Epithelial cell of prostate (primary cell): Measurements from ENCODE around the gene LAMTOR3.

Experiments
- DNase-seq: peaks from one replicate; pipeline ENCODE4 v3.0.0-alpha.2; 2011; ENCODE audit warnings: low read depth, low spot score
- H3K27ac ChIP-seq: fragments of 450-650 bp; 2 replicates; pipeline ENCODE4 v1.5.1; 2017; ENCODE audit warnings: mild to moderate bottlenecking

The LAMTOR3 gene, protein sequence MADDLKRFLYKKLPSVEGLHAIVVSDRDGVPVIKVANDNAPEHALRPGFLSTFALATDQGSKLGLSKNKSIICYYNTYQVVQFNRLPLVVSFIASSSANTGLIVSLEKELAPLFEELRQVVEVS

DNA sequence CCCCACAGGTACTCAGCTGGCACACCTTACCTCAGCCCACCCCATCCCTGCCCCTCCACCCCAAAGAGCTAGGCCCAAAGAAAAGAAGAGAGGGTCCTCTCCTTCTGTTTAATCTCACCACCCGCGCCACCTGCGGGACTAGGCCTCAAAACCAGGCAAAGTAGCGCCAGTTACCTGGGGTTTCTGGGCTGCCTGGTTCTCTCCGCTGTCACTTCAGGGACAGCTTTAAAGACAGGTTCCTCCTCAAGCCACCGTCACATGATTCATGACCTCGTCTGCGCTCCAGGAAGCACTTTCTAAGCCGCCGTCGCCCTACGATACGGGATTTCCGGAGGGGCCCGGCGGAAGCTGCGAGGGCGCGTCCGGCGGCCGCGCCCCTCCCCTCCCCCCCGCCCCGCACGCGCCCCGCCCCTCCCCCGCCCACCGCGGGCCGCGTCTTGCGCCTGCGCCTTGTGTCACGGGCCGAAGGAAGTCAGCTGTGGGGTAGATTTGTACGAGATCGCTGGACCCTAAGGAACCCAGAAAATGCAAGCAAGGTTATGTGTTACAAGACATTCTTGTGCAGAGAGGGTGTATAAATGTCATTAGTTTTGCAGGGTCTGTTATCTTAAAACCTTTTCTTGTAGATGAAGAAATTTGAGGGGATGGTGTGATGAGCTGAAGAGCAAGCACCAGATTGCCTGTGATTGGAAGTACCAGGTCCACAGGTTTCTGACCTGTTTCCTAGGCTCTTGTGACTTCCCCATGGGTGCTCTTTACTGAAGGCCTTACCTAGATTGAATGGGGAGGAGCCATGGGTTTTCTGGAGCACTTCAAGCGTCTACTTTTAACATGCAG lies at the start of gene LAMTOR3:
Gene LAMTOR3 (minus strand): TSS at position 267 of the 837 bp plus-strand sequence. CDS start 464 bp downstream, outside the sequence.
- H3K27ac ChIP-seq: peak within 1 kb of the TSS; percentile 76
- peak; percentile 70 for DNase-seq

DNA sequence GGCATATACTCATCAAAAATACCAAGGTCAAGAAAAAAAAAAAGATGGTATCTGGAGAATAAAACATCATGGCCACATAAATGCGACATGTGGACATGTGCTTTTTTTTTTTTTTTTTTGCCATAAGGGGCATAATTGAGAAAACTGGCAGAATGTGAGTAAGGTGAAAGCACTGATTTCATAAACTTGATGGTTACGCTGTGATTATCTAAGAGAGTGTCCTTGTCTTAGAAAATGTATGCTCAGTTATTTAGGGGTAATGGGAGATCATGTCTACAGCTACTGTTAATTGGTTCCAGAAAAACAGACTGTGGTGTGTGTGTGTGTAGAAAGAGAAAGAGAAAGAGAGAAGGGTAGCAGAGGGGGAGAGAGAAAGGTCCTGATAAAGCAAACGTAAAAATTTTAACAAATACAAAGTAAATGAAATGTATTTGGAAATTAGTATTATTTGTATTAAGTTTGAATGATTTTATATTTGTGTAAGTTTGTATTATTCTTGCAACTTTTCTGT lies 44.1 kb upstream of the LAMTOR3 start:
- H3K27ac ChIP-seq: no peak overlapping the region
- DNase-seq: no peak

DNA sequence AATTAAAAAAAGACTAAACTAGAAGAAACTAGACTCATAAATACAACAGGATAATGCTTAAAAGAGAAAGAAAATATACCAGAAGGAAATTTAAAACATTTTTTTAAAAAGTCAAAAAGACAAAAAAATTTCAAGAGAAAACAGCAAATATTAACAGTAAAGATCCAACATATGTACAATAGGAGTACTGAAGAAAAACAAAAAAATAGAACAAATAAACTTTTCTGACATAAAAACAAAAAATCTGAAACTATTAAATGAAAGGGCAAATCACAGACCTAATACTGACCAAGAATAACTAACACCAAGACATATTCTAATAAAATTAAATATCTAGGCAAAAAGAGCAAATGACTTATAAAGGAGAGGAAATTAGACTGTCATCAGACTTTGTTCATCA lies 40.7 kb upstream of the LAMTOR3 start:
- H3K27ac ChIP-seq: no peak overlapping the region
- no peak for DNase-seq

DNA sequence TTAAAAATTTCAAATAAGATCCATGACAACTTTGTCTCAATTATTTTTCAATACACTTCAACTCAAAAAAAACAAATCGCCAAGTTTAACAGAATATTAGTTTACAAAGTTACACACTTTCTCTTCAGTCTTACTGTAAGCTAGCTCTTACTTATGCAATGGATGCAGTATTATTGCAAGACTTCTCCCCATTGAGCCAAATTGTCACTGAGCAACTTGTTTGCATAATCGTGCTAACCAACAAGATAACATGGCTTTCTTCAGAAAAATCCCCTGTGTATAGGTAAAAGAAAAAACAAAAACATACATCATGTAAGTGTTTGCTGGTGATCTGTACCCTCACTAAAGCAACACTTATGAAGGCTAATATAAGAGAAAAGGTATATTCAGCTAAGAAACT lies 33.3 kb upstream of the LAMTOR3 start:
- DNase-seq: no peak
- no peak overlapping the region for H3K27ac ChIP-seq

DNA sequence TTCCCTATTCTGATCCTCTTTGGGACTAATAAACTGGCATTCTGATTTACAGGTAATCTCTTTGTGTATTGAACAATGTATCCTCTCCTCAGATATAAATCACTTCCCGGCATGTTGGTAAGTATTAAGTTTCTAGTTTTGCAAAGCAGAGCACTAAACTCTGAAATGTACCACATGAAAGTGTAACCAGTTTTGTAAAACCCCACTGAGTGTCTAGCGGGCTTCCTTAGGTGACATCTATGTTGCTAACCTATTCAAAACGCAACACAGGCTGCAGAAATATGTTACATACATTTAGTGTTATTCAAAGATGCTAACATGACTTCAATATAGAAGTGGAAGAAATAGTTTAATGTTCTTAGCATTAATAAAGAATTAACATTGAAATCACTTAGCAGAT lies 26.9 kb upstream of the LAMTOR3 start:
- no peak overlapping the region for H3K27ac ChIP-seq
- DNase-seq: no peak

DNA sequence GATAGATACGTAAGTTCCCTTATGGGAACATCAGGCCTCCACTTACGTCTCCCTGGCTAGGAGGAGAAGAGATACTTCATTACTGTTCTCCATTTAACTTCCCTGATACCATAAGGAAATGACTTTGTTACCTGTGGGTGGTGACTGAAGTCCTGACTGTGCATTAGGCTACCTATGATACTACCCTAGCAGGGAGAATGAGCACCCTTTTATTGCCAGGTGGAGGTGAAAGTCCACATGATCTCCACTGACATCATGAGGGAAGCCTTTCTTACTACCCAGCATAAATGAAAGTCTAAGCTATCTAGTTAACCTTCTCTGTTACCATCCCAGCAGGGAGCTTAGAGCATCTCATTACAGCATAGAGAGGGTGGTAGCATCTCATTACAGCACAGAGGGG lies 24.4 kb upstream of the LAMTOR3 start:
- no peak for DNase-seq
- H3K27ac ChIP-seq: no peak overlapping the region

DNA sequence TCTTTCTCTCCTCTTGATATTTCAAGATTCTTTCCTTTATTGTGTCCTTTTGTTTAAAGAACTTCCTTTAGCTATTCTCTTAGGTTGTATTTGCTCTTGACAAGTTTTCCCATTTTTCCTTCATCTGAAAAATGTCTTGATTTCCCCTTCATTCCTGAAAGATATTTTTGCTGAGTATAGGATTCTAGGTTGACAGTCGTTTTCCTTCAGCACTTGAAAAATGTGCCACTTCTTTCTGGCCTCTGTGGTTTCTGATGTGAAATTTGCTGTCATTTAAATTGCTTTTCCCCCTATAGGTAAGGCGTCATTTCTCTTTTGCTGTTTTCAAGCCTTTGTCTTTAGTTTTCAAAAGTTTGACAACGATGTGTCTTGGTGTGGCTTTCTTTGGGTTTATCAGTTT lies 23.3 kb upstream of the LAMTOR3 start:
- H3K27ac ChIP-seq: no peak overlapping the region
- no peak for DNase-seq

DNA sequence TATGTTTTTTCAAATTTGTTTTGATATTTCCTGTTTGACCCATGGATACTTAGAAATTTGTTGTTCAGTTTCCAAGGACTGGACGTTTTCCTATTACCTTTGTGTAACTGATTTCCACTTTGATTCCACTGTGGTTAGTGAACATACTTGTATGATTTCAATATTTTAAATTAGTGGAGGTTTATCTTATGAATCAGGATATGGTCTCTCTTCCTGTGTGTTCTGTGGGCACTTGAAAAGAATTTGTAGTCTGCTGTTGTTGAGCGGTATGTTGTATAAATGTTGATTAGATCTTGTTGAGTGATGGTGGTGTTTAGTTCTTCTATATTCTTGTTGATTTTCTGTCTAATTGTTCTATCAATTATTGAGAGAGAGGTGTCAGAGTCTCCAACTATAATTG lies 21.2 kb upstream of the LAMTOR3 start:
- no peak overlapping the region for H3K27ac ChIP-seq
- no peak for DNase-seq

DNA sequence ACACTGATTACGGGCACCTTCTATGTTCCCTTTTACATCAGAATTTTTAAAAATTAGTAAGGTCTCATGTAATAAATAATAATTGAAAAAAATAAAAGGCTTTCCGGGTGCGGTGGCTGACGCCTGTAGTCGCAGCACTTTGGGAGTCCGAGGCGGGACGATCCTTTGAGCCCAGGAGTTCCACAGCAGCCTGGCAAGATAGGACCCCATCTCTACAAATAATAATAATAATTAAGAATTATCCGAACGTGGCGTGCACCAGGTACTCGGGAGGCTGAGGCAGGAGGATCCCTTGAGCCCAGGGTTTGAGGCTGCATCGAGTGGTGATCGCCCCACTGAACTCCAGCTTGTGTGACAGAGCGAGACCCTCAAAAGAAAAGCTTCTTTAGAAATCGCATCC lies 771 bp upstream of the LAMTOR3 start:
- peak overlapping the region; percentile 76 for H3K27ac ChIP-seq
- no peak for DNase-seq

DNA sequence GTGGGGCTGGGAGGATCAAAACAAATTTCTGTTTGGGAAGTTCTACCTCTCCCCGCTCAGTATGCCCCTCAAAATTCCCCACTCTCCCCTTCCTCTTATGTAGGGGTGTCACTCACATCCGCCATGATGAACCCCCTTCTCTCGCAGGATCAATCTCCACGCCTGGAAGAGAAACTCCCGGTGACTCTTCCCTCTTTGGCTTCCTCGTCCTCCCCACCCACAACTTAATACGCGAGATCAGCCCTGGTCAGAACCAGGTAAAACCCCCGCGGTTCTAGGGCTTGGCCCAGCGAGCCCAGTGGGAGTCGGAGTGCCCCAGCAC lies 427 bp downstream of the LAMTOR3 start:
- peak overlapping the region; percentile 76 for H3K27ac ChIP-seq
- DNase-seq: no peak

DNA sequence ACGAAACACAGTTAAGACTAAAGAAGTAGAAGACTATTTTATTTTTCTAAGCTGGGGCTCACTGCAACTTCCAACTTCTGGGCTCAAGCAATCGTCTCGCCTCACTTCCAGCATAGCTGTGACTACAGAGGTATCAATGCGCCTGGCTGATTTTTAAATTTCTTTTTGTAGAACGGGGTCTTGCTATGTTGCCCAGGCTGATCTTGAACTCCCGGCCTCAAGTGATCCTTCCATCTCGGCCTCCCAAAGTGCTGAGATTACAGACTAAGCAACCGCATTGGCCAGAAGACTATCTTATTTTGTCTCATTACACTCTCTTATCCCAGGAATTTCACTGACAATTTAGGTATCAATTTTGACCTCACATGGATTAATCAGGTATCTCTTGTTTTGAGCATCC lies 1.2 kb downstream of the LAMTOR3 start:
- DNase-seq: no peak
- peak overlapping the region; percentile 76 for H3K27ac ChIP-seq

DNA sequence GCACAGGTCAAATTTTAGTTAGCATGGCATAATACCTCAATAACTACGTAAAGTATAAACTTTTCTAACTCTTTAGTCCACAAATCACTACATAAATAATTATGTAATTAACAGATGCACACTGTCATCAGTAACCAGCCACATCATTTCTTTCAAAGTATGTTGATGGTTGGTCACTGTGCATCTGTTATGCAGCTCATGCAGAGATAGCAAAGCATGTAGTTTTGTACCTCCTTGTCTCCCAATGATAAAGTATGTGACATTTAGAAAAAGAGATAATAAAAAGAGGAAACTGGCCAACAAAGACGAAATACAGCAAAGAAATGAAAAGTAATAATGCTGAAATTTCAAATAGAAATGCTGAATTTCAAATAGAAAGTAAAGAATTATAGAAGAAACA lies 2.9 kb downstream of the LAMTOR3 start:
- no peak for DNase-seq
- H3K27ac ChIP-seq: peak overlapping the region; percentile 14

DNA sequence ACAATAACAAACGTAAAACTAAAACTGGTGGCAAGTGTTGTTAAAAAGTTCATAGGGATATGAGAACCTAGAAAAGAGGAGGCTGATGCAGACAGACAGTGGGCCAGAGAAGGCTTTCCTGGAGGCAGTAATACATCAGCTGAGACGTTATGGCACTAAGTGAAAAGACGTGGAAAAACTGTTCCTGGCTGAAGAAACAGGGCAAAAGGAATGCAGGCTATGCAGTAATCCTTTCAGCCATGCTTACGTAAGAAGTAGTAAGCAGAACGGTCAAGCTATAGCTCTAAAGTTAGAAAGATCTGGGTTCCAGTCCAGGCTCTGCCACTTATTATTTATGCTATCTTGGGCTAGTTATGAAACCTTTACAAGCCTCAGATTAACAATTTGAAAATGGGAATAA lies 6.4 kb downstream of the LAMTOR3 start:
- DNase-seq: no peak
- H3K27ac ChIP-seq: no peak overlapping the region

DNA sequence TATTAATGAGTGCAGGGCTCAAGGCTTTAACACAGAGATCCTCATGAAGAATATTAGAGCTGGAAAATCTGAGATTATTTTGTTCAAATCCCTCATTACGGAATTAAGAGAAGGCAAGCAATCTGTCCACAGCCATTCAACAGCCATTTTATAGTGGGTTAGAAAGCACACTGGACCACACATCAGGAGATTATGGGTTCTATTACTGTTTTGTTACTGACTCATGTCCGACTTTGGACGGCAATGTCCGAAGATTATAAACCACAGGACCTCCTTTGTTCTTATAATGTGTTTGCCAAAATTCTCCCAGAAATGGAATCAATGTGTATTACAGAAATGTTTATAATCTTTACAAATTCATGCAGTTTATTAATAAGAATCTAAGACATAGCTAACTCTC lies 8.1 kb downstream of the LAMTOR3 start:
- no peak for DNase-seq
- H3K27ac ChIP-seq: no peak overlapping the region

DNA sequence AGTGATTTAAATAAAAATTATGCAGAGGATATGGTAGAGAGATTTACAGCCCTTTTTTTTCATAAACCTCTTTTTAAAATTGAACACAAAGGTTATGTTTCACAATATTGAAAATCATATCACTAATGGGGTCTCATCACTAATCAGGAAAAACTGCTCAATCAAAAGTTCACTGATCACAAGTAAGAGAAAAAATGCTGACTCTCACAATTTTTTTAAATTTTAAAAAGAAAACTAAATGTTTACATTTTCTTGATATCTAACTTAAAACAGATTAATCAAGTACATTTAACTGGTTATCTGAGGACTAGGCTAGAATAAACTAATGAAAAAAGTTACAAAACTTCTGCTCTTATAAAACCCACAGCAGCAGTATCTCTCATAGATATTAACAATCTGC lies 8.5 kb downstream of the LAMTOR3 start:
- DNase-seq: no peak
- no peak overlapping the region for H3K27ac ChIP-seq

DNA sequence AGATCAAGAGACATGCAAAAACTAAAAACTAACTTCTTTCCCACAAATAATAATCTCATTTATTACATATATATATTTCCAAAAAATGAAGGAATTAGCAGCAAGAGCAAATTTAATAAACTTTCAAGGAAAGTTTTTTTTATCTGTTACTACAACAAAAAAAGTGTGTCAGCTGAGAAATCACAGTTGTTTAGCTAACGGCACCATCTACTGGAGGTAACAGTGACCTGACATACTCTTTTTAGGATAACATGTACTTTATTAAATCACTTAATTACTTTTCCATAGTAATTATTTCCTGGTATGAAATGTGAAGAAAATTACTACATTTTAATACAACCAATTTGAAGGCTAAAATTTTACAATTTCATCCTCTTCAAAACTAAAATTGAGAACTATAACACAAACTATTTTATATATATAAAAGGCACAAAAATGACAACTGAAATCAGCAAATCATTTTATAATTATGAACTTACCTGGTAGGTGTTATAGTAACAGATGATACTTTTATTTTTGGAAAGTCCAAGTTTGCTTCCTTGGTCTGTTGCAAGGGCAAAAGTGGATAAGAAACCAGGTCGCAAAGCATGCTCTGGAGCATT lies 9.1 kb downstream of the LAMTOR3 start:
- no peak for DNase-seq
- no peak overlapping the region for H3K27ac ChIP-seq

DNA sequence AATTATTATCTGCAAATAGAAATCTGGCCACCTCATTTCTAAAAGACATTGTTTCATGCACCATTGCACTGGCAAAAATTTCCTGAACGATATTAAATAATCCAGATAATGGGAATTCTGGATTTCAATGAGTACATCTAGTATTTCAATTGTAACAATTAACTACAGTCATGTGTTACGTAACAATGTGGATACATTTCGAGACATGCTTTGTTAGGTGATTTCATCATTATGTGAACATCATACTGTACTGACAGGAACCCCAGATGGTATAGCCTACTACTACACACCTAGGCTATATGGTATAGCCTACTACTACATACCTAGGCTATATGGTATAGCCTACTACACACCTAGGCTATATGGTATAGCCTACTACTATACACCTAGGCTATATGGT lies 14.8 kb downstream of the LAMTOR3 start:
- no peak for DNase-seq
- peak overlapping the region; percentile 33 for H3K27ac ChIP-seq

DNA sequence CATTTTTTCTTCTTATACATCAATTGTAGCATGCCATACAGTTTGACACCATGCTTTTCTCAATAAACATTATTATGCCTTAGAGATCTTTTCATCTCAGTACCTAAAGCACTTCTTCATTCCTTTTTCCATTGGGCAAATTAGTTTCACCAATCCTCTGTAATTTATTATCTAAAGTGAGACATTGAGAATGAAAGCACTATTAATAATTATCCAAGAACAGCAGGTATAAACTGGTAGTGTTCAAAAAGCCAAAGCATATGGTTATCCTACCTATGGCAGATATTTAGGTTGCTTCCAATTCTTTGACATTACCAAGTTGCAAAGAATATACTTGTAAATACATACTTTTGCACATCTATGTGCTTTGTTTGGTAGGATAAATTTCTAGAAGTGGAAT lies 15.6 kb downstream of the LAMTOR3 start:
- no peak for DNase-seq
- peak overlapping the region; percentile 33 for H3K27ac ChIP-seq

DNA sequence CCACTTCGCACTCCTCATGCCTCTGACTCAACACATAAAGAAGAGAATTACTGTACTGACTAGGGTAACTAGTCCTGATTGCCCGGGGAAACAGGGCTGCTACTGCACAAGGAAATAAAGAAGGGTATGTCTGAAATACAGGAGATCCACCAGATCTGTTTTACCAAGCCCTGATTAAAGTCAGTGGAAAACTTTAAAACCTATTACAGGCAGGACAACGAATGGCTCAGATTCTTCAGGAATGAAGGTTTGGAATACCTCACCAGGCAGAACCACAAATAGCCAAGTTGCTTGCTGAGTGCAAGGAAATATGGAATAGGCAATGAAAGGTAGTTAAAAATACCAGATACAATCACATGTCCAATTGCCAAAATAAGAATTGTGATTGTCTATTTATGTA lies 17.3 kb downstream of the LAMTOR3 start:
- peak overlapping the region; percentile 33 for H3K27ac ChIP-seq
- DNase-seq: no peak

DNA sequence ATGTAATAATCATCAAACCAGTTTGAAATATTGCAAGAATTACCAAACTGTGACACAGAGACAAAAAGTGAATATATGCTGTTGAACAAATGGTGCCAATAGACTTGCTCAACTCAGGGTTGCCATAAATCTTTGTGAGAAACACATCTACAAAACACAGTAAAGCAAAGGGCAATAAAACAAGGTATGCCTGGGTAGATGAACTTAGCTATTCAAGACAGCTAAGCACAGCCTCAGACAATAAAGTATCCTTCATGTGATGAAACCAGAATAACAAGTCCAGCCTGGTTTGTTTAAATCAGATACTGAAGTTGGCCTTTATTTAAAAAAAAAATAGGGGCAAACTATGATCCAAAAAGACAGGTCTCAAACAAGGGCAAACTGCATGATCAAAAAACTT lies 19.2 kb downstream of the LAMTOR3 start:
- no peak for DNase-seq
- peak overlapping the region; percentile 33 for H3K27ac ChIP-seq

DNA sequence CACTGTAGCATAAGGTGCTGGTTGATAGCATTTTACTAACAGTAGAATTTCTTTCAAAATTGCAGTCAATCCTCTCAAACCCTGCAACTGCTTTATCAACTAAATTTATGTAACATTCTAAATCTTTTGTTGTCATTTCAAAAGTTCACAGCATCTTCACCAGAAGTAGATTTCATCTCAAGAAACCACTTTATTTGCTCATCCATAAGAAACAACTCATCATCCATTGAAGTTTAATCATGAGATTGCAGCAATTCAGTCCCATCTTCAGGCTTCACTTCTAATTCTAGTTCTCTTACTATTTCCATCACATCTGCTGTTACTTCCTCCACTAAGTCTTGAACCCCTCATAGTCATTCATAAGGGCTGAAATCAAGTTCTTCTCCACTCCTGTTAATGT lies 21.7 kb downstream of the LAMTOR3 start:
- no peak overlapping the region for H3K27ac ChIP-seq
- DNase-seq: no peak
